NCI-H748 treated with DMSO at 0.1 percent for 48 hours (cell line): ENCODE results near the gene KLF16.
A peak's percentile ranks its signal among the peaks of the same experiment; 100 is the strongest.

Experiments
- DNase-seq: peaks from one replicate; lab custom pipeline; 2025; lab: John Stamatoyannopoulos, UW

The KLF16 gene

GRCh38 chr19:1840541-1841115 is 22.8 kb downstream of the KLF16 start:
- no peak for DNase-seq

GRCh38 chr19:1839658-1840540 is 23.5 kb downstream of the KLF16 start:
- no peak for DNase-seq

GRCh38 chr19:1837625-1838105 is 25.7 kb downstream of the KLF16 start:
- no peak for DNase-seq

GRCh38 chr19:1837222-1837565 is 26.2 kb downstream of the KLF16 start:
- no peak for DNase-seq

GRCh38 chr19:1836458-1837221 is 26.7 kb downstream of the KLF16 start:
- no peak for DNase-seq

GRCh38 chr19:1833540-1833939 is 29.8 kb downstream of the KLF16 start:
- no peak for DNase-seq

GRCh38 chr19:1832046-1832663 is 31.2 kb downstream of the KLF16 start:
- no peak for DNase-seq

- no peak for DNase-seq
These were observed 32.4 kb downstream of the KLF16 start for GRCh38 chr19:1830978-1831377.

GRCh38 chr19:1830568-1830967 is 32.8 kb downstream of the KLF16 start:
- no peak for DNase-seq

GRCh38 chr19:1829958-1830357 is 33.4 kb downstream of the KLF16 start:
- DNase-seq = no peak

- DNase-seq = no peak
These were observed 34.8 kb downstream of the KLF16 start for GRCh38 chr19:1828279-1829238.

GRCh38 chr19:1827566-1828278 is 35.7 kb downstream of the KLF16 start:
- no peak for DNase-seq

GRCh38 chr19:1826557-1827521 is 36.5 kb downstream of the KLF16 start:
- no peak for DNase-seq

- peak; percentile 1 for DNase-seq
These were observed 37.3 kb downstream of the KLF16 start for GRCh38 chr19:1825909-1826556.

- DNase-seq = no peak
These were observed 39.1 kb downstream of the KLF16 start for GRCh38 chr19:1824252-1824622.

- no peak for DNase-seq
These were observed 39.7 kb downstream of the KLF16 start for GRCh38 chr19:1823539-1824251.

- DNase-seq = no peak
These were observed 40.4 kb downstream of the KLF16 start for GRCh38 chr19:1823020-1823419.

- DNase-seq = no peak
These were observed 41.2 kb downstream of the KLF16 start for GRCh38 chr19:1822210-1822609.
